Muscle of leg (tissue), 11 donors: ENCODE data around the gene ITGAL. TPM values are rescaled to one million over a fixed set of nuclear protein-coding genes. Genes with fewer than 3 reads are reported as not detected.
"Not testable (repeated sequence)": the region's sequence is repeated elsewhere in the genome, so short reads cannot be mapped to it uniquely, and the experiment has no call there.

ENCODE experiments used
- DNase-seq: peaks from one replicate; pipeline ENCODE4 v3.0.0; 2013
- H3K27ac ChIP-seq: one replicate; pipeline ENCODE4 v1.5.1; 2013; ENCODE audit warnings: mild to moderate bottlenecking, low read length, control low read depth
- H3K27me3 ChIP-seq: one replicate; pipeline ENCODE4 v1.6.1; 2013; ENCODE audit warnings: low read length; ENCODE audit not compliant: control insufficient read depth, insufficient read depth
- H3K36me3 ChIP-seq: one replicate; pipeline ENCODE4 v1.6.1; 2013; ENCODE audit warnings: low read length; ENCODE audit not compliant: control insufficient read depth, insufficient read depth
- H3K4me1 ChIP-seq: one replicate; pipeline ENCODE4 v1.6.1; 2013; ENCODE audit warnings: low read length; ENCODE audit not compliant: control insufficient read depth, insufficient read depth
- H3K4me3 ChIP-seq: one replicate; pipeline ENCODE4 v1.5.1; 2013; ENCODE audit warnings: low read length, control low read depth
- H3K9me3 ChIP-seq: replicated peaks from 2 replicates; pipeline ENCODE4 v1.6.1; 2013; ENCODE audit warnings: low read depth, low read length; ENCODE audit not compliant: control insufficient read depth
- WGBS: methylation state at CpG from one replicate; pipeline ENCODE4 v1.1.5; 2013; ENCODE audit warnings: missing lambda C conversion rate; ENCODE audit not compliant: insufficient coverage; 5-methylcytosine and 5-hydroxymethylcytosine counted together
- polyA plus RNA-seq, 8 donors: library from polyadenylated mRNA; unstranded; fragments of 120-200 nt; gene quantifications; one replicate each; pipeline versions ENCODE4 v1.2.1 to v1.2.3, GENCODE V29; 2013; ENCODE audit warnings: inconsistent platforms in 1 of 8, low replicate concordance in 1 of 8; ENCODE audit not compliant: insufficient read length in 8 of 8, insufficient read depth in 1 of 8
- total RNA-seq: library from RNA; stranded (reverse); fragments of 120-200 nt; gene quantifications from one replicate; pipeline ENCODE4 v1.2.4, GENCODE V29; 2013

Gene ITGAL
- total and polyA plus RNA-seq, 9 donors: 0.89 to 2.8 (median 2.1) TPM

GRCh38 chr16:30457256-30457655 lies 15.3 kb upstream of the ITGAL start:
- H3K36me3 ChIP-seq: no peaks in the 10 kb centered on the region
- no peak overlapping the region for H3K4me3 ChIP-seq
- H3K9me3 ChIP-seq: no peaks in the 10 kb centered on the region
- no peak overlapping the region for H3K27ac ChIP-seq
- DNase-seq: no peak
- H3K4me1 ChIP-seq: peaks cover 7% of the 10 kb centered on the region
- no peaks in the 10 kb centered on the region for H3K27me3 ChIP-seq
- no CpG with 5 or more reads among the region's 1 CpG for WGBS

- Histone ChIP-seq H3K27me3 (no peaks in the 10 kb centered on the region), H3K9me3 (no peaks in the 10 kb centered on the region), H3K27ac (no peak overlapping the region), H3K4me1 (peaks cover 7% of the 10 kb centered on the region), H3K4me3 (no peak overlapping the region), H3K36me3 (no peaks in the 10 kb centered on the region)
- no peak for DNase-seq
- 87% methylated on average over 10 of the region's 16 CpGs for WGBS
Observed at GRCh38 chr16:30457743-30458560, 14.6 kb upstream of the ITGAL start.

- Histone ChIP-seq H3K27ac (no peak overlapping the region), H3K36me3 (no peaks in the 10 kb centered on the region), H3K27me3 (no peaks in the 10 kb centered on the region), H3K9me3 (no peaks in the 10 kb centered on the region), H3K4me1 (peaks cover 7% of the 10 kb centered on the region), H3K4me3 (no peak overlapping the region)
- peak; percentile 30 for DNase-seq
- WGBS: 69% methylated on average over 19 of the region's 22 CpGs
Observed at GRCh38 chr16:30458561-30459394, 13.8 kb upstream of the ITGAL start.

- peaks cover 7% of the 10 kb centered on the region for H3K4me1 ChIP-seq
- H3K36me3 ChIP-seq: no peaks in the 10 kb centered on the region
- 67% methylated on average over 8 of the region's 11 CpGs for WGBS
- H3K27me3 ChIP-seq: no peaks in the 10 kb centered on the region
- H3K9me3 ChIP-seq: no peaks in the 10 kb centered on the region
- no peak for DNase-seq
- no peak overlapping the region for H3K4me3 ChIP-seq
- H3K27ac ChIP-seq: no peak overlapping the region
Observed at GRCh38 chr16:30459456-30459855, 13.1 kb upstream of the ITGAL start.

- H3K36me3 ChIP-seq, H3K27ac ChIP-seq, H3K27me3 ChIP-seq, H3K4me3 ChIP-seq, H3K9me3 ChIP-seq, DNase-seq, H3K4me1 ChIP-seq: not testable (repeated sequence)
- 97% methylated on average over 4 of the region's 5 CpGs for WGBS
Observed at GRCh38 chr16:30461426-30461825, 11.1 kb upstream of the ITGAL start.

- no peak overlapping the region for H3K4me3 ChIP-seq
- H3K4me1 ChIP-seq: peaks cover 3% of the 10 kb centered on the region
- H3K9me3 ChIP-seq: no peaks in the 10 kb centered on the region
- no peak for DNase-seq
- H3K27ac ChIP-seq: no peak overlapping the region
- WGBS: 81% methylated on average over 6 of the region's 7 CpGs
- no peaks in the 10 kb centered on the region for H3K36me3 ChIP-seq
- no peaks in the 10 kb centered on the region for H3K27me3 ChIP-seq
Observed at GRCh38 chr16:30464078-30464477, 8.5 kb upstream of the ITGAL start.

GRCh38 chr16:30470170-30470512 lies 2.4 kb upstream of the ITGAL start:
- WGBS: no CpG with 5 or more reads among the region's 3 CpGs
- Histone ChIP-seq H3K9me3 (no peaks in the 10 kb centered on the region), H3K4me3 (no peak overlapping the region), H3K27ac (no peak overlapping the region), H3K36me3 (no peaks in the 10 kb centered on the region), H3K4me1 (no peaks in the 10 kb centered on the region), H3K27me3 (peaks cover 27% of the 10 kb centered on the region)
- DNase-seq: no peak

GRCh38 chr16:30470632-30470995 lies 1.9 kb upstream of the ITGAL start:
- Histone ChIP-seq H3K4me3 (no peak overlapping the region), H3K27me3 (peaks cover 29% of the 10 kb centered on the region), H3K36me3 (no peaks in the 10 kb centered on the region), H3K27ac (no peak overlapping the region), H3K9me3 (no peaks in the 10 kb centered on the region), H3K4me1 (no peaks in the 10 kb centered on the region)
- no peak for DNase-seq
- 79% methylated on average over 3 of the region's 8 CpGs for WGBS

- Histone ChIP-seq H3K4me1 (no peaks in the 10 kb centered on the region), H3K27me3 (peaks cover 31% of the 10 kb centered on the region), H3K36me3 (no peaks in the 10 kb centered on the region), H3K4me3 (peak overlapping the region; percentile 21), H3K9me3 (no peaks in the 10 kb centered on the region), H3K27ac (no peak overlapping the region)
- WGBS: 53% methylated on average over 11 of the region's 19 CpGs
- peak; percentile 24 for DNase-seq
Observed at GRCh38 chr16:30473231-30474073, 910 bp downstream of the ITGAL start.

- Histone ChIP-seq H3K27me3 (peaks cover 31% of the 10 kb centered on the region), H3K9me3 (no peaks in the 10 kb centered on the region), H3K36me3 (no peaks in the 10 kb centered on the region), H3K4me1 (no peaks in the 10 kb centered on the region), H3K27ac (no peak overlapping the region), H3K4me3 (peak overlapping the region; percentile 21)
- no peak for DNase-seq
- WGBS: 20% methylated on average over 34 of the region's 35 CpGs
Observed at GRCh38 chr16:30474074-30474452, 1.5 kb downstream of the ITGAL start.
